ENCODE data around the gene PARP2. TPM values are rescaled to one million over a fixed set of nuclear protein-coding genes. Genes with fewer than 3 reads are reported as not detected.

Gene PARP2
- total and polyA plus RNA-seq, 9 of the 15 experiments (the other 6 are each of a cell fraction or from before 2014, with no cell fraction given): 19.7 to 50.5 (median 29.9) TPM

DNA sequence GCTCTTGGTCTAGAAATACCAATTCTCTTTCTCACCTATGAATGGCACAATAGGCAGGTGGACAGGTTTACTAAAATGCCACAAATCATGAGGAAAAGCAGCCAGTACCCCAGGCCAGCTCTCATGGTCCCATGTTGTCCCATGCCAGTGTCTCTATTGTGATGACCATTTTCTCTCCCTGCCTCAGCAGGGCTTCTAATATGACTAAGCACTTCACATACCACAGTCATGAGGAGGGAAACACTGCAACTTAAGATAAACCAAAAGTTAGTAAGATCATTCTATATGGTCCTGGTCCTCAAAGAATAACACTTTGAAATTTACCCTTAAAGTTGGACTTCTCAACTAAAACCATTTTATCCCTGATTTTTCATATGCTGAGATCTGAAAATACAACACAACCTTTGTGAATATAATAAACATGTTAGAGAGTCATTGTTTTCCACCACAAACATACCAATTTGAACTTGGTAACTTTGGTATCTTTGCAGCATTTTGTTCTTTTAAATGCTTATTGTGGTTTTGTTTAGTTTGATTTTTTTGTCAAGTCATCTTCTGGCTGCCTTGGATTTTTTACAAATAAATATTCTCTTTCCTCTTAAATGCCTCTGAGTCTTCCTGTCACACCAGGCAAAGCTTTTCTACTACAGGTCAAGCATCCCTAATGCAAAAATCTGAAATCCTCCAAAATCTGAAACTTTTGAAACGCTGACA is 41.2 kb upstream of the PARP2 start (continued):
- TF ChIP-seq KDM1A (IDR thresholded peaks at IDR 0.05) (no peak), POLR3A (IDR thresholded peaks at IDR 0.05; ENCODE audit: borderline replicate concordance, extremely low read depth, insufficient read depth, insufficient read length) (no peak), ZNF316 (IDR thresholded peaks at IDR 0.05) (peak; percentile 81), SMARCE1 (IDR thresholded peaks at IDR 0.05) (peak; percentile 37; the same call in 1 of the 2 replicates), EP300 (IDR thresholded peaks at IDR 0.05; ENCODE audit: low read length) (peak; percentile 13; the same call in 1 of the 2 replicates), FOSL1 (tag; conservative IDR thresholded peaks at IDR 0.05) (peak; percentile 57), TEAD4 (IDR thresholded peaks at IDR 0.05; ENCODE audit: low read length) (peak; percentile 50), TEAD4 (CRISPR knock-in tag; IDR thresholded peaks at IDR 0.05; ENCODE audit: borderline replicate concordance) (no peak), NR4A1 (CRISPR knock-in tag; IDR thresholded peaks at IDR 0.05) (no peak), NR4A1 (tag; IDR thresholded peaks at IDR 0.05) (0 out of 2 replicates have a peak, but pooled peaks have one; percentile 65), DPF2 (IDR thresholded peaks at IDR 0.05) (peak; percentile 69), GATA2 (CRISPR knock-in tag; IDR thresholded peaks at IDR 0.05) (no peak), MEF2D (tag; conservative IDR thresholded peaks at IDR 0.05; ENCODE audit: low read depth) (no peak), EHMT2 (IDR thresholded peaks at IDR 0.05) (0 out of 2 replicates have a peak, but pooled peaks have one; percentile 32), ARID1B (IDR thresholded peaks at IDR 0.05) (peak; percentile 73), ZNF644 (tag; IDR thresholded peaks at IDR 0.05; ENCODE audit: low read depth) (no peak), HSF4 (CRISPR knock-in tag; IDR thresholded peaks at IDR 0.05; ENCODE audit: borderline replicate concordance) (no peak), SMARCC2 (IDR thresholded peaks at IDR 0.05; ENCODE audit: low read depth) (0 out of 2 replicates have a peak, but pooled peaks have one; percentile 43), ZFX (CRISPR knock-in tag; IDR thresholded peaks at IDR 0.05) (no peak), ZBED1 (IDR thresholded peaks at IDR 0.05) (no peak), HLTF (IDR thresholded peaks at IDR 0.05) (no peak), ZSCAN29 (IDR thresholded peaks at IDR 0.05) (no peak), JUND (IDR thresholded peaks at IDR 0.05; ENCODE audit: borderline replicate concordance, low read depth, low read length) (peak; percentile 44; the same call in 1 of the 2 replicates), JUND (tag; IDR thresholded peaks at IDR 0.05; ENCODE audit: borderline replicate concordance, low read depth, low read length) (peak; percentile 41; the same call in 1 of the 3 replicates), TBP (optimal IDR thresholded peaks at IDR 0.05; ENCODE audit: low read depth, low read length) (no peak)
- TF ChIP-seq, protein P1, sequence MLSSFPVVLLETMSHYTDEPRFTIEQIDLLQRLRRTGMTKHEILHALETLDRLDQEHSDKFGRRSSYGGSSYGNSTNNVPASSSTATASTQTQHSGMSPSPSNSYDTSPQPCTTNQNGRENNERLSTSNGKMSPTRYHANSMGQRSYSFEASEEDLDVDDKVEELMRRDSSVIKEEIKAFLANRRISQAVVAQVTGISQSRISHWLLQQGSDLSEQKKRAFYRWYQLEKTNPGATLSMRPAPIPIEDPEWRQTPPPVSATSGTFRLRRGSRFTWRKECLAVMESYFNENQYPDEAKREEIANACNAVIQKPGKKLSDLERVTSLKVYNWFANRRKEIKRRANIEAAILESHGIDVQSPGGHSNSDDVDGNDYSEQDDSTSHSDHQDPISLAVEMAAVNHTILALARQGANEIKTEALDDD (IDR thresholded peaks at IDR 0.05): peak; percentile 26; the same call in 1 of the 2 replicates
- TF ChIP-seq, protein P2, sequence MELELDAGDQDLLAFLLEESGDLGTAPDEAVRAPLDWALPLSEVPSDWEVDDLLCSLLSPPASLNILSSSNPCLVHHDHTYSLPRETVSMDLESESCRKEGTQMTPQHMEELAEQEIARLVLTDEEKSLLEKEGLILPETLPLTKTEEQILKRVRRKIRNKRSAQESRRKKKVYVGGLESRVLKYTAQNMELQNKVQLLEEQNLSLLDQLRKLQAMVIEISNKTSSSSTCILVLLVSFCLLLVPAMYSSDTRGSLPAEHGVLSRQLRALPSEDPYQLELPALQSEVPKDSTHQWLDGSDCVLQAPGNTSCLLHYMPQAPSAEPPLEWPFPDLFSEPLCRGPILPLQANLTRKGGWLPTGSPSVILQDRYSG (tag; conservative IDR thresholded peaks at IDR 0.05; ENCODE audit: low read depth): 0 out of 2 replicates have a peak, but pooled peaks have one; percentile 45
- TF ChIP-seq, protein P3, sequence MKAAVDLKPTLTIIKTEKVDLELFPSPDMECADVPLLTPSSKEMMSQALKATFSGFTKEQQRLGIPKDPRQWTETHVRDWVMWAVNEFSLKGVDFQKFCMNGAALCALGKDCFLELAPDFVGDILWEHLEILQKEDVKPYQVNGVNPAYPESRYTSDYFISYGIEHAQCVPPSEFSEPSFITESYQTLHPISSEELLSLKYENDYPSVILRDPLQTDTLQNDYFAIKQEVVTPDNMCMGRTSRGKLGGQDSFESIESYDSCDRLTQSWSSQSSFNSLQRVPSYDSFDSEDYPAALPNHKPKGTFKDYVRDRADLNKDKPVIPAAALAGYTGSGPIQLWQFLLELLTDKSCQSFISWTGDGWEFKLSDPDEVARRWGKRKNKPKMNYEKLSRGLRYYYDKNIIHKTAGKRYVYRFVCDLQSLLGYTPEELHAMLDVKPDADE (conservative IDR thresholded peaks at IDR 0.05; ENCODE audit: control insufficient read depth, low read depth, low read length): no peak

Data from K562 (cell line).